GM12878 (cell line): Measurements from ENCODE around the gene TYSND1. TPM values are rescaled to one million over a fixed set of nuclear protein-coding genes. Genes with fewer than 3 reads are reported as not detected.

ENCODE experiments used
- ATAC-seq: fragments of 200-7000 bp; cut with Tn5 transposase; 3 replicates; pipeline ENCODE4 v1.9.1; 2020; ENCODE audit warnings: mild to moderate bottlenecking, moderate library complexity
- BruUV-seq: library from RNA; stranded (reverse); fragments of 400-500 nt; replicated peaks from 2 replicates; lab custom pipeline; 2021; lab: Mats Ljungman, UMichigan
- CTCF ChIA-PET: fragments of 300-600 bp; sonication (Branson Sonifier 250); formaldehyde crosslinking; extraction: SDS; loops from one replicate; lab custom pipeline; 2021; ENCODE audit warnings: inconsistent platforms; lab: Yijun Ruan, JAX
- POLR2A ChIA-PET: fragments of 350-600 bp; formaldehyde crosslinking; extraction: SDS; loops from one replicate; lab custom pipeline; 2021; ENCODE audit warnings: inconsistent platforms; lab: Charles Lee
- RAD21 ChIA-PET: fragments of 300-600 bp; sonication (Branson Sonifier 250); formaldehyde crosslinking; loops from one replicate; lab custom pipeline; 2023; ENCODE audit warnings: antibody characterized with exemption; ENCODE audit not compliant: unreplicated experiment; lab: Charles Lee
- SMC1A ChIA-PET: fragments of 300-600 bp; sonication (Branson Sonifier 250); formaldehyde crosslinking; loops from one replicate; lab custom pipeline; 2023; ENCODE audit not compliant: unreplicated experiment, uncharacterized antibody; lab: Charles Lee
- DNase-seq: peaks from one replicate; pipeline ENCODE4 v3.0.0-alpha.2; 2011; ENCODE audit warnings: low read depth, low spot score
- FAIRE-seq: peaks from 3 replicates; lab custom pipeline; 2011; peaks lifted over from hg19 to GRCh38; lab: Jason Lieb, UNC
- H2AFZ ChIP-seq: 2 replicates; pipeline ENCODE4 v1.6.0; 2011; ENCODE audit warnings: low read depth, low read length, control low read depth; ENCODE audit not compliant: control insufficient read depth
- H3K27ac ChIP-seq: 2 replicates; pipeline ENCODE4 v1.5.1; 2011; ENCODE audit warnings: control low read depth; ENCODE audit not compliant: control insufficient read depth, insufficient read depth
- H3K27me3 ChIP-seq, 2 experiments: replicated peaks in 1 of 2; 2 replicates each; pipeline versions ENCODE4 v1.6.0 to v1.6.1; 2011; ENCODE audit warnings: low read length in 1 of 2; ENCODE audit not compliant: control insufficient read depth in 2 of 2, insufficient read depth in 2 of 2
- H3K36me3 ChIP-seq, 2 experiments: 2 replicates each; pipeline ENCODE4 v1.5.1; 2011; ENCODE audit warnings: low read length in 1 of 2; ENCODE audit not compliant: control insufficient read depth in 2 of 2, insufficient read depth in 2 of 2
- H3K4me1 ChIP-seq: 2 replicates; pipeline ENCODE4 v1.6.1; 2011; ENCODE audit warnings: mild to moderate bottlenecking, low read length, moderate library complexity, mixed read lengths; ENCODE audit not compliant: control insufficient read depth, insufficient read depth
- H3K4me2 ChIP-seq: 2 replicates; pipeline ENCODE4 v1.6.0; 2011; ENCODE audit warnings: control low read depth; ENCODE audit not compliant: control insufficient read depth, insufficient read depth
- H3K4me3 ChIP-seq: fragments of 200-600 bp; sonication (generic); 2 replicates; pipeline ENCODE4 v1.5.1; 2016
- H3K79me2 ChIP-seq: 2 replicates; pipeline ENCODE4 v1.6.0; 2011; ENCODE audit warnings: low read length; ENCODE audit not compliant: control insufficient read depth, insufficient read depth
- H3K9ac ChIP-seq: 2 replicates; pipeline ENCODE4 v1.8.0; 2011; ENCODE audit warnings: low read length, control low read depth, mixed read lengths; ENCODE audit not compliant: control insufficient read depth, insufficient read depth
- H3K9me3 ChIP-seq: replicated peaks from 3 replicates; pipeline ENCODE4 v1.5.1; 2011; ENCODE audit warnings: mild to moderate bottlenecking, low read length; ENCODE audit not compliant: control insufficient read depth, insufficient read depth
- H4K20me1 ChIP-seq: 2 replicates; pipeline ENCODE4 v1.6.0; 2011; ENCODE audit not compliant: control insufficient read depth, insufficient read depth
- ASH2L ChIP-seq: fragments of 300-600, 200-600 bp; sonication (generic); IDR thresholded peaks from 2 replicates; pipeline ENCODE4 v1.6.1; 2017; ENCODE audit warnings: low read depth, mild to moderate bottlenecking, borderline replicate concordance
- BHLHE40 ChIP-seq, 2 experiments: fragments of 450-650 bp in 1 of 2; IDR thresholded peaks; 2 replicates each; pipeline ENCODE4 v1.6.1; 2011 to 2017; ENCODE audit warnings: low read depth in 2 of 2, borderline replicate concordance in 1 of 2, improper control_type of control experiment in 1 of 2, low read length in 1 of 2, mild to moderate bottlenecking in 1 of 2
- CHD4 ChIP-seq: fragments of 200-600 bp; sonication (generic); IDR thresholded peaks from 2 replicates; pipeline ENCODE4 v1.6.1; 2016; ENCODE audit warnings: mild to moderate bottlenecking
- FOXK2 ChIP-seq: fragments of 450-650 bp; IDR thresholded peaks from 2 replicates; pipeline ENCODE4 v1.6.1; 2017; ENCODE audit warnings: mild to moderate bottlenecking, moderate library complexity
- IRF5 ChIP-seq: fragments of 450-650 bp; IDR thresholded peaks from 2 replicates; pipeline ENCODE4 v1.6.1; 2017; ENCODE audit warnings: borderline replicate concordance
- JUNB ChIP-seq: IDR thresholded peaks from 2 replicates; pipeline ENCODE4 v1.6.1; 2016; ENCODE audit warnings: antibody characterized with exemption, mild to moderate bottlenecking
- MEF2B ChIP-seq: fragments of 450-650 bp; IDR thresholded peaks from 2 replicates; pipeline ENCODE4 v1.6.1; 2018; ENCODE audit warnings: mild to moderate bottlenecking, moderate library complexity; ENCODE audit not compliant: partially characterized antibody, poor library complexity, severe bottlenecking
- PBX3 ChIP-seq: IDR thresholded peaks from 2 replicates; pipeline ENCODE4 v1.6.1; 2011; ENCODE audit warnings: mild to moderate bottlenecking, low read depth, low read length, moderate library complexity; ENCODE audit not compliant: insufficient replicate concordance
- POLR2AphosphoS5 ChIP-seq: IDR thresholded peaks from 2 replicates; pipeline ENCODE4 v1.6.1; 2011; ENCODE audit warnings: mild to moderate bottlenecking, low read length, inconsistent platforms
- PRDM15 ChIP-seq: fragments of 450-650 bp; formaldehyde crosslinking; IDR thresholded peaks from 2 replicates; pipeline ENCODE4 v1.4.0; 2020; ENCODE audit warnings: mild to moderate bottlenecking, moderate library complexity
- SPI1 ChIP-seq: IDR thresholded peaks from 2 replicates; pipeline ENCODE4 v1.6.1; 2011; ENCODE audit warnings: low read depth, mild to moderate bottlenecking, low read length, moderate library complexity, borderline replicate concordance; ENCODE audit not compliant: insufficient read depth
- SRF ChIP-seq, 2 experiments: IDR thresholded peaks; 2 replicates each; pipeline ENCODE4 v1.6.1; 2011; ENCODE audit warnings: low read depth in 2 of 2, low read length in 2 of 2, mild to moderate bottlenecking in 1 of 2, moderate library complexity in 1 of 2
- WGBS: methylation state at CpG from one replicate; pipeline ENCODE4 v1.1.6; 2016; ENCODE audit warnings: low lambda C conversion rate; ENCODE audit not compliant: insufficient replicate concordance, insufficient coverage; ENCODE audit errors: missing lambda C conversion rate; 5-methylcytosine and 5-hydroxymethylcytosine counted together
- in situ Hi-C: fragments of 300-500 bp; cut with MboI; formaldehyde crosslinking; loops from 9 replicates; pipeline ENCODE4 v1.14.3; 2018; ENCODE audit warnings: mixed read lengths
- intact Hi-C: fragments of 100-400 bp; cut with micrococcal nuclease; formaldehyde crosslinking; loops from one replicate; pipeline ENCODE4 v1.14.2; 2022; ENCODE audit not compliant: unreplicated experiment
- polyA plus RNA-seq, 11 experiments: library from polyadenylated mRNA; depleted of rRNA in 4 of 11; unstranded in 6 of 11; stranded (reverse) in 5 of 11; fragments of >200 nt; fragmentation: Nextera tagmentation in 4 of 11; fragmentation: Illumina TruSeq in 1 of 11; extraction: Ambion mirVana in 4 of 11; extraction: Trizol in 1 of 11; gene quantifications; 1 replicate in 1 of 11; 2 replicates in 10 of 11; pipeline versions ENCODE4 v1.2.1 to v1.2.3, GENCODE V29; 2011 to 2016; ENCODE audit warnings: inconsistent platforms in 2 of 11, missing spikeins in 2 of 11, low read depth in 1 of 11
- total RNA-seq, 4 experiments: library from RNA; depleted of rRNA in 3 of 4; stranded (reverse); fragments of >200 nt in 3 of 4; fragmentation: Illumina TruSeq in 1 of 4; extraction: Trizol in 1 of 4; gene quantifications; 2 replicates each; pipeline versions ENCODE4 v1.2.1 to v1.2.3, GENCODE V29; 2013 to 2021

TYSND1 gene
- total and polyA plus RNA-seq, 10 of the 15 experiments (the other 5 are each of a cell fraction or from before 2014, with no cell fraction given), result 1.9 to 21.4 (median 12.0) TPM

GRCh38 chr10:70092389-70092718, 54.1 kb downstream of the TYSND1 start (continued):
- no peak for TF ChIP-seq PBX3
- no peak for TF ChIP-seq MEF2B
- no peak for TF ChIP-seq BHLHE40 (IDR thresholded peaks at IDR 0.05; ENCODE audit: borderline replicate concordance in 1 of 2, low read depth in 2 of 2, low read length in 1 of 2)
- TF ChIP-seq SRF (IDR thresholded peaks at IDR 0.05; ENCODE audit: low read depth in 2 of 2, low read length in 2 of 2), result no peak
- TF ChIP-seq PRDM15 (CRISPR knock-in tag), result no peak

- RAD21 ChIA-PET, result no interaction called here
- Histone ChIP-seq H3K9me3 (no peaks in the 10 kb centered on the region), H3K4me2 (no peak overlapping the region), H2AFZ (no peak overlapping the region), H3K79me2 (no peaks in the 10 kb centered on the region), H3K27me3 (no peaks in the 10 kb centered on the region), H3K4me3 (no peak overlapping the region), H4K20me1 (no peaks in the 10 kb centered on the region), H3K4me1 (peaks cover 7% of the 10 kb centered on the region; the same call in 1 of the 2 replicates), H3K9ac (no peak overlapping the region), H3K27ac (no peak overlapping the region), H3K36me3 (no peaks in the 10 kb centered on the region)
- ATAC-seq (no peak), DNase-seq (no peak), FAIRE-seq (no peak)
- no peak for TF ChIP-seq ASH2L
- TF ChIP-seq POLR2AphosphoS5, result no peak
- TF ChIP-seq CHD4, result no peak
- no peak for TF ChIP-seq SPI1
- no peak for TF ChIP-seq IRF5
- no peak for TF ChIP-seq JUNB
- TF ChIP-seq FOXK2, result no peak
- POLR2A ChIA-PET, result no interaction called here
- intact Hi-C loops, result no loop called here
- SMC1A ChIA-PET, result no interaction called here
- in situ Hi-C loops, result no loop called here
- CTCF ChIA-PET, result no interaction called here
- no TSS peak for BruUV-seq
- 56% methylated on average over 5 of the region's 5 CpGs for WGBS
These were observed 55.5 kb downstream of the TYSND1 start for GRCh38 chr10:70090951-70091350.
